ENCODE results near the gene KCNC2.

The KCNC2 gene

DNA sequence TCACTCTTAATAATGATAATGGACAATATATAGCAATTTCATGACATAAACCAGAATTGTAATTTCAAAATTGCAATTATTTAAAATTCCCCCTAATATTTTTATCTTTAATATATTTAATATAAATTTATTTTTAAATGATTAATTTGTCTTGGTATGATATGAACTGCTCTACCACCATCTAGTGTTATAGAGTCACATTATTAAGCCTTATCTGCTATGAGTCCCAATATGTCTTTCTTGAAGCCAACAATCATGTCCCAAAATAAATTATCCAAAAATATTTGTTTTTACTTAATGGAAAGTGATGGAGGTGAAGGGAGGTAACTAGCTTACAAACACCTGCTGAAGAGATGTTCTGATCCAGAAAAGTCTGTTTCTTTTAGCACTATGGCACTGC is 151.4 kb downstream of the KCNC2 start:
- no peak overlapping the region for H3K9ac ChIP-seq (ENCODE audit: low read depth, low read length)
- no peaks in the 10 kb centered on the region for H3K4me1 ChIP-seq (ENCODE audit: insufficient read depth, low read length)
- no peaks in the 10 kb centered on the region for H3K9me3 ChIP-seq (ENCODE audit: control insufficient read depth, insufficient read depth, low read length)
- H3K36me3 ChIP-seq (ENCODE audit: insufficient read depth, low read length) = no peaks in the 10 kb centered on the region

DNA sequence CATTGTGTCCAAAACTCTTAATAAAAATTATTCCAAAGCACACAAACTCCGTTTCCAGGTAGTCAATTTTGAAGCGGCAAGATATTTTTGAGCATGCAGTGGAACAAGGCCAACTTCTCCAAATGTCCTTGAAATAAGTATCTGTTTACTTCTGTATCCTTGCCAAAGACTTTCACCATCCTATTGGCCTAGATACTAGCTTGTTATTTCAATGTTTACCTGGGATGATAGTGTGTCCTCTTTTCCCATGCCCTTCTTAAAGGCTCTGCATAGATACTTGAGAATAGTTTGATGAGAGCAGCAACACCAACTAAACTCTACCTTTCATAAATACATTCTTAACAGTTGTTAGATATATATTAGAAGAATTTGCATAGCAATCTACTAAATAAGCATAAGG is 160.9 kb downstream of the KCNC2 start:
- H3K36me3 ChIP-seq (ENCODE audit: insufficient read depth, low read length) = no peaks in the 10 kb centered on the region
- no peak overlapping the region for H3K9ac ChIP-seq (ENCODE audit: low read depth, low read length)
- no peaks in the 10 kb centered on the region for H3K4me1 ChIP-seq (ENCODE audit: insufficient read depth, low read length)
- H3K9me3 ChIP-seq (ENCODE audit: control insufficient read depth, insufficient read depth, low read length) = no peaks in the 10 kb centered on the region

DNA sequence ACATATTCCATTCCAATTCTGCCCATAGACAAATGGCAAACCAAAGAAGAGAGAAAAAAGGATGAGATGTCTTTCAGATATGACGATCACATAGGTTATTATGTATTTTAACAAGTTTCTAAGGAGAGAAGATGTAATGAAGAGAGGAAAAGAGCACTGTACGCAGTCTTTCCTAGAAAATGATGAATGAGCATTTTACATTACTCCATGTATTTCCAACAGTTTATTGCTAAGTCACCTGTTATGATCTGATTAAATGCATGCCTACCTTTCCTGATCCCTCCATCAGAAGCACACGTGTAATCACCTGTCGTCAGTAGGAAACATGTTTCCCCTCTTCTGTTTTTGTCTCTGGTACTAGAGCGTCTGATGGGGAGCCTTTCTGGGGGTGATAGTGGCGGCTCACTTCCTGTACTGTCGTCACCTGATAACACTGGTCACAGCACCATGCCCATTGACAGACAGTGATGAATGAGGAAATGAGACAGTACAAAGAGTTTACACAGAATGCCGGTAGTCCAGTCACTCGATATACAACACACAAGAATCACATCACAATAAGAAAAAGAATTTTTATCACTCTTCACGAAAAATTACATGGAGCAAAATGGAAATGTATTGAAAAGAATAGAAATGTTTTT is 161.6 kb downstream of the KCNC2 start:
- Histone ChIP-seq H3K9me3 (ENCODE audit: control insufficient read depth, insufficient read depth, low read length) (no peaks in the 10 kb centered on the region), H3K36me3 (ENCODE audit: insufficient read depth, low read length) (no peaks in the 10 kb centered on the region), H3K4me1 (ENCODE audit: insufficient read depth, low read length) (no peaks in the 10 kb centered on the region), H3K9ac (ENCODE audit: low read depth, low read length) (no peak overlapping the region)

DNA sequence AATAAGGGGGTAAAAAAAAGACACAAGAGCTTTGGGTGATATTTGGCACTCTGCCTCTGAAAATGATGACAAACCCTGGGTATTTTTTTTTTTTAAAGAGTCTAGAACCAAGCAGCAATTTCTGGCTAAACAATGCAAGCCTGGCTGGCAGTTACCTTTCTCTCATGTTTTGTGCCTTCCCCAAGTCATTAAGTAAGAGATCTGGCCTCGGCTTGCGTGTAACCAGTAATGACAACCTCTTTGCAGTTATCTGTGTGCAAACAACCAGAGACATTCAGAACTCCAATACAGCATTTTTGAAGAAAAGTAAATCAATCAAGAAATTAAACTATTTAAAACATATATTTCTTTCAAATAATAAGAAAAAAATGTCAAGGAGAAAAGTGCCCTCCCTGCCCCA is 167.5 kb downstream of the KCNC2 start:
- H3K4me1 ChIP-seq (ENCODE audit: insufficient read depth, low read length) = no peaks in the 10 kb centered on the region

DNA sequence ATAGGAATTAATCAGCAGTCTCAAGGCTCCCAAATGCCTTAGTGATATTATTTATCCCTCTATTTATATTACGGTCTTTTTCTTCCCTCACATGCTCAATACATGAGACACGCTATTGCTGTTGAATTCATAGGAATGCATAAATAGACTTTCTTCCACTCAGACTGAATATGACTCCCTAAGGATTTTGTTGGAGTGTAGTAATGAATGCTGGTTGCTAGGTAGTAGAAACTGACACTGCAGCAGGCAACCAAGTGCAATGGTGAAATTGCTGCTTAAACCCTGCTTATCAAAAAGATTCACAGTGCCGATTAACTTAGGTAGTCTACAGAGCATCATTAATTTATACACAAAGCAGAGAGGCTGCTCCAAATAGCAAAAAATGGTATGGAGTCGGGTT is 168.2 kb downstream of the KCNC2 start:
- H3K4me1 ChIP-seq (ENCODE audit: insufficient read depth, low read length) = no peaks in the 10 kb centered on the region
- H3K9me3 ChIP-seq (ENCODE audit: control insufficient read depth, insufficient read depth, low read length) = no peaks in the 10 kb centered on the region

More for the DNA sequence above, 167.5 kb downstream of the KCNC2 start:
- Histone ChIP-seq H3K36me3 (ENCODE audit: insufficient read depth, low read length) (no peaks in the 10 kb centered on the region), H3K9ac (ENCODE audit: low read depth, low read length) (no peak overlapping the region), H3K9me3 (ENCODE audit: control insufficient read depth, insufficient read depth, low read length) (no peaks in the 10 kb centered on the region)

DNA sequence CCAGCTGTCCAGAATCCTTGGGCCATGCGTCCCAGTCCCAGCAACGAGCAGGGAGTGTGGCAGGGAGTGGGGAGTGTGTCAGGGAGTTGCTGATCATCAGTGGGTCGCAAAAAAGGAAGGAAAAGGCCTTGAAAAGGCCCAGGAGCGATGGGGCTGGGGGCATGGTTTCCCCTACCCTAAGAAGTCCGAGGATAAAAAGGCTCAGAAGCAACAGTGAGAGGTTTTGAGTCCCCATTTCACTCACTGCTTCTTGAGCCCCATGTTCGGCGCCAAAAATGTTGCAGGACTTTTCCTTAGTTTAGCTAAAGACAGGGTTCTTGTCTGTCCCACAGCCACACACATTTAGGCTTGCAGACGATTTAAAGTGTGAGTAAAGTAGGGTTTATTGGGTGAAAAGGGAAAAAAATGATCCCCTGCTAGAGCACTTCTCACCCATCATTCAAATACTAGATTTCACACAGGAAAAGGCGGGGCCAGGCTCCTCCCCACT is 189.5 kb downstream of the KCNC2 start:
- Histone ChIP-seq H3K36me3 (ENCODE audit: insufficient read depth, low read length) (no peaks in the 10 kb centered on the region), H3K4me1 (ENCODE audit: insufficient read depth, low read length) (no peaks in the 10 kb centered on the region), H3K9me3 (ENCODE audit: control insufficient read depth, insufficient read depth, low read length) (peaks cover 11% of the 10 kb centered on the region; the same call in 1 of the 2 replicates), H3K9ac (ENCODE audit: low read depth, low read length) (no peak overlapping the region)

More for the DNA sequence above, 168.2 kb downstream of the KCNC2 start:
- no peaks in the 10 kb centered on the region for H3K36me3 ChIP-seq (ENCODE audit: insufficient read depth, low read length)
- H3K9ac ChIP-seq (ENCODE audit: low read depth, low read length) = no peak overlapping the region

DNA sequence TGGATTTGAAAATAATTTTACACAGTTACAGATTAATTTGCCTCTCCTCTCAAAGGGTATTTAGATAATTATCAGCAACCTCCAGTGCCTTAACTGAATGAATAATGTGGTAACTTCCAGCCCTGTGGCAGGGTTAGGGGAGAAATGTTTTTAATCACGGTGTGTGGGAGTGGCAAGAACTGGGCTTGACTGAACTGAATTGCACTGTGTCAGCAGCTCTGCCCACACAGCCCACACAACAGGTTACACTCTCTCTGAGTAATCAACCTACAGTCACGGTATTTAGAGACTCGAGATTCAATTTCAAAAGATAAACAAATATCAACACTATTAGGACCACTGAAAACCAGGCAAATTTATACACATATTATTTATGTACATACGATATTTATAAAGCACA is 198.5 kb downstream of the KCNC2 start:
- Histone ChIP-seq H3K9me3 (ENCODE audit: control insufficient read depth, insufficient read depth, low read length) (no peaks in the 10 kb centered on the region), H3K9ac (ENCODE audit: low read depth, low read length) (no peak overlapping the region), H3K4me1 (ENCODE audit: insufficient read depth, low read length) (no peaks in the 10 kb centered on the region), H3K36me3 (ENCODE audit: insufficient read depth, low read length) (no peaks in the 10 kb centered on the region)

DNA sequence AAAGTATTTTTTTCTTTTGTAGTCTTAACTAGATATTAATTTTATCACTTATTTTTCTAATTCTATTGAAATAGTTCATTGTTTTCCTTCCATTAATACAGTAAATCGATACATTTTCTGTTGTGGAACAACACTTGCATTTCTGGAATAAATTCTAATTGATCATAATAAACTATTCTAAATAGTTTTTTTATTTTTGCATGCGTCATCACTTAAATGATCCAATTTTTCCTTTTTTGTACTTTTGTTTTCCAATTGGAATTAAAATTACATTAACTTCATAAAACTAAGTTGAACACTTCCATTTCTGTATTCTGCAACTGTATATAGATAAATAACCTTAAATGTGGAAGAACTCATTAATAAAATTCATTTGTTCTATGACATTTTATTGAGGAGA is 202.5 kb downstream of the KCNC2 start:
- Histone ChIP-seq H3K4me1 (ENCODE audit: insufficient read depth, low read length) (no peaks in the 10 kb centered on the region), H3K9me3 (ENCODE audit: control insufficient read depth, insufficient read depth, low read length) (no peaks in the 10 kb centered on the region), H3K9ac (ENCODE audit: low read depth, low read length) (no peak overlapping the region), H3K36me3 (ENCODE audit: insufficient read depth, low read length) (no peaks in the 10 kb centered on the region)

DNA sequence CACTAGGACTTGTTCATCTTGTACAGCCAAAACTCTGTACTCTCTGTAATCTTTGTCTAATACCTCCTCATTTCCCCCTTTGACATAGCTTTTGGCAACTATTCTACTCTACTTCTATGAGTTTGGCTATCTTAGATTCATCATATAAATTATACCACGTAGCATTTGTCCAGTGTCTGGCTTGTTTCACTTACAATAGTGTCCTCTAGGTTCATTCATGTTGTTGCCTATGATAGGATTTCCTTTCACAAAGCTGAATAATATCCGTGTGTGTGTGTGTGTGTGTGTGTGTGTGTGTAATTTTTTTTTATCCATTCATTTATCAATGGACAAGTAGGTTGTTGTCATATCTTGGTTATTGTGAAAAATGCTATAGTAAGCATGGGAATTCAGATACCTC is 209.5 kb downstream of the KCNC2 start:
- H3K9ac ChIP-seq (ENCODE audit: low read depth, low read length) = no peak overlapping the region
- H3K9me3 ChIP-seq (ENCODE audit: control insufficient read depth, insufficient read depth, low read length) = no peaks in the 10 kb centered on the region
- H3K36me3 ChIP-seq (ENCODE audit: insufficient read depth, low read length) = no peaks in the 10 kb centered on the region
- no peaks in the 10 kb centered on the region for H3K4me1 ChIP-seq (ENCODE audit: insufficient read depth, low read length)

DNA sequence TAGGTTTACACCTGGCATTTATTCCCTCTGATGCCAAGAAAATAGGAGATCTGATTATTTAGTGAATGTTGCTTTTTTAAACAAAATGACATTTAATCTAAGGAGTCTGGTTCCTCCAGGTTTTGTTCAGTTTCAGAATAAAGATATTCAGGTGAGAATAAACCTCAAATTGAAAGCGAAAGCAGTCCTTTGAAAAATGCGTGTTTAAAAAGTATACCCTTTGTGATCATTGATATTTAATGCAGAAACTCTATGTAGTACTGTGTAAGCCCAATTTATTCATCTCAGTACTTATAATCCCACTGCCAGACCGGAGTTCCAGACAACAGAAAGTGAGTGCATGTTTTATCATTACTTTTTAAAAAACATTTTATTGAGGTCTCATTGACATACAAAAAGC is 210.2 kb downstream of the KCNC2 start:
- Histone ChIP-seq H3K4me1 (ENCODE audit: insufficient read depth, low read length) (no peaks in the 10 kb centered on the region), H3K9me3 (ENCODE audit: control insufficient read depth, insufficient read depth, low read length) (no peaks in the 10 kb centered on the region), H3K36me3 (ENCODE audit: insufficient read depth, low read length) (no peaks in the 10 kb centered on the region), H3K9ac (ENCODE audit: low read depth, low read length) (no peak overlapping the region)

All from ES-I3 (cell line).